OCI-LY3 (cell line): Measurements from ENCODE around the gene NR3C1.

ENCODE experiments used
- EZH2phosphoT487 ChIP-seq: fragments of 200-600 bp; shearing (Covaris generic); IDR thresholded peaks from 2 replicates; pipeline ENCODE4 v1.6.1; 2018; ENCODE audit warnings: antibody characterized with exemption, mixed run types, low read depth
- TF ChIP-seq, protein P1 (sequence below): fragments of 200-600, 300-600 bp; sonication (generic); IDR thresholded peaks from 2 replicates; pipeline ENCODE4 v1.5.1; 2014; ENCODE audit warnings: antibody characterized with exemption, low read length, low read depth

DNA sequence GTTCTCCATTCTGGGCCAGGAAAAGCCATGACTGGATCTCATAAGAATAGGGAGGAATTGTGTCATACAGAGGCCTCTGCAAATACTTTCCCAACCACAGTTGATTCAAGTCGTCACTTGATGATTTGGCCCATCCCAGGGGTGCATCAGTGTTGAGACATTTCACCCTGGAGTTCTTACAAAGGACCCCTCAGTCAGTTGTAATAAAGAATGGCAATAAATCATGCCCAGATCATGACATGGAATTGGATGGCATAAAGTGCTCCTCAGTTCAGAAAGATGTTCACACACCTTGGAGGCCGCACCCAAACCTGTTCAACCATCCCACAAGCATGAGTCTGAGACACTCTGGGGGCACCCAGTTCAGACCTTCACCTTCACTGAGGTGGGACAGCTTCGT is 168.1 kb downstream of the NR3C1 start:
- TF ChIP-seq, protein P1, sequence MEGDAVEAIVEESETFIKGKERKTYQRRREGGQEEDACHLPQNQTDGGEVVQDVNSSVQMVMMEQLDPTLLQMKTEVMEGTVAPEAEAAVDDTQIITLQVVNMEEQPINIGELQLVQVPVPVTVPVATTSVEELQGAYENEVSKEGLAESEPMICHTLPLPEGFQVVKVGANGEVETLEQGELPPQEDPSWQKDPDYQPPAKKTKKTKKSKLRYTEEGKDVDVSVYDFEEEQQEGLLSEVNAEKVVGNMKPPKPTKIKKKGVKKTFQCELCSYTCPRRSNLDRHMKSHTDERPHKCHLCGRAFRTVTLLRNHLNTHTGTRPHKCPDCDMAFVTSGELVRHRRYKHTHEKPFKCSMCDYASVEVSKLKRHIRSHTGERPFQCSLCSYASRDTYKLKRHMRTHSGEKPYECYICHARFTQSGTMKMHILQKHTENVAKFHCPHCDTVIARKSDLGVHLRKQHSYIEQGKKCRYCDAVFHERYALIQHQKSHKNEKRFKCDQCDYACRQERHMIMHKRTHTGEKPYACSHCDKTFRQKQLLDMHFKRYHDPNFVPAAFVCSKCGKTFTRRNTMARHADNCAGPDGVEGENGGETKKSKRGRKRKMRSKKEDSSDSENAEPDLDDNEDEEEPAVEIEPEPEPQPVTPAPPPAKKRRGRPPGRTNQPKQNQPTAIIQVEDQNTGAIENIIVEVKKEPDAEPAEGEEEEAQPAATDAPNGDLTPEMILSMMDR, result no peak
- no peak for TF ChIP-seq EZH2phosphoT487
